Retinal pigment epithelial cell (primary cell): ENCODE measurements around the gene USP38.

Experiments
- DNase-seq: peaks from one replicate; pipeline ENCODE4 v3.0.0-alpha.2; 2010; ENCODE audit warnings: low read depth
- H3K4me3 ChIP-seq: 2 replicates; pipeline ENCODE4 v1.5.1; 2011; ENCODE audit warnings: mild to moderate bottlenecking, low read length, control low read depth, moderate library complexity
- TF ChIP-seq, protein P1 (sequence below): conservative IDR thresholded peaks from 2 replicates; pipeline ENCODE4 v1.5.1; 2011; ENCODE audit warnings: low read depth, low read length, control low read depth, inconsistent platforms

USP38 gene

DNA sequence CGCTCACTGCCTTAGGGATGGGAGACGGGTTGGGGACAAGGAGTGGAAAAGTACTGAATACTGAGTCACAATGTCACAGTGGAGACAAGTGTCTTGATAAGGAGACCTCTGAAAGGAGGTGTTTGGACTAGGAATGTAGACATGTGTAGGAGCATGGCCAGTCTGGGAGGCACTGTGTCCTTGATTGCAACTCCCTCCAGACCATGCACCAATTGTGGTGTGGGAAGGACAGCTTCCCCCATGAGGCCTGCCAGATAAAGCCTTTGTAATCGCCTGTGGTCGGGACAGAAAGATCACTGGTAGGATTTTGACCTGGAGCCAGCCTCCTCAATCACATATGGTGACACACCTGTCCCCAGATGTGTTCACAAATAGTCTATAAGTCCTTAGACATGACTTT, 64.1 kb downstream of the USP38 start:
- TF ChIP-seq, protein P1, sequence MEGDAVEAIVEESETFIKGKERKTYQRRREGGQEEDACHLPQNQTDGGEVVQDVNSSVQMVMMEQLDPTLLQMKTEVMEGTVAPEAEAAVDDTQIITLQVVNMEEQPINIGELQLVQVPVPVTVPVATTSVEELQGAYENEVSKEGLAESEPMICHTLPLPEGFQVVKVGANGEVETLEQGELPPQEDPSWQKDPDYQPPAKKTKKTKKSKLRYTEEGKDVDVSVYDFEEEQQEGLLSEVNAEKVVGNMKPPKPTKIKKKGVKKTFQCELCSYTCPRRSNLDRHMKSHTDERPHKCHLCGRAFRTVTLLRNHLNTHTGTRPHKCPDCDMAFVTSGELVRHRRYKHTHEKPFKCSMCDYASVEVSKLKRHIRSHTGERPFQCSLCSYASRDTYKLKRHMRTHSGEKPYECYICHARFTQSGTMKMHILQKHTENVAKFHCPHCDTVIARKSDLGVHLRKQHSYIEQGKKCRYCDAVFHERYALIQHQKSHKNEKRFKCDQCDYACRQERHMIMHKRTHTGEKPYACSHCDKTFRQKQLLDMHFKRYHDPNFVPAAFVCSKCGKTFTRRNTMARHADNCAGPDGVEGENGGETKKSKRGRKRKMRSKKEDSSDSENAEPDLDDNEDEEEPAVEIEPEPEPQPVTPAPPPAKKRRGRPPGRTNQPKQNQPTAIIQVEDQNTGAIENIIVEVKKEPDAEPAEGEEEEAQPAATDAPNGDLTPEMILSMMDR, result no peak
- H3K4me3 ChIP-seq, result no peak overlapping the region
- DNase-seq, result no peak

DNA sequence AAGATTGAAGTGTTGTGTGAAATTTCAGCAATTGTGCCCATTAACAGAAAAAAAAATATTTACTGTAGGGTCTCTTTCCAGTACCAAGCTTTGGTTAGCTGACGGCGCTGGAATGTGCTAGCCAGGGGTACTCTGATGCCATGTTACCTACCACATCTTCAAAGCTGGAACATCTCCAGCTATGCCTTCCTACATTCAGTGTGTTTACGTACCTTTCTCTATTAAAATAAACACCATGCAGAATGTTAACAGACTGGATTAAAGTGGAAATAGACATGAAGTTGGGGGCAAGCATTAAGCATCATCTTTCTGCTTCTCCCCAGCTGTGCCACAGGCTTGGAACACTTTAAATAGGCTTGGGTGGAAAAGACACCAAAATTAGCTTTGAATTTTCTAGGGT, 65.9 kb downstream of the USP38 start:
- DNase-seq, result no peak
- TF ChIP-seq, protein P1, result no peak
- no peak overlapping the region for H3K4me3 ChIP-seq

DNA sequence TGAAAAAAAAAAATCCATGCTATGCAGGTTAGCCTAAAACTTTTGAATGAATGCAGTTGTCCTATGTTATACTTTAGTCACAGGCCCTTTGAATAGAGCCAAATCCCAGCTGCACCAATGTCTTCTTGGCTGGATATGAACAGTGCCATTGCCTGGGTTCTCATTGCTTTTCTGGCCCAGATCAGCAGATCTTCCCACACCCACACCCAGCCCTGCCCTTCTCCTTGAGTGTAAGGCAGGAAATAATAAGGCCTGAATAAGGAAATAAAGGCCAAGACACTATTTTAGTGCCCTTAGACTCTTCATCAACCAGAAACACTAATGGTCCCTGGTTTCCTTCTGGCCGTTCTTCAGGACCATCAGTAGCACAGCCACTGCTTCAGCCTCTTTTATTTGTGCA, 66.6 kb downstream of the USP38 start:
- no peak for DNase-seq
- TF ChIP-seq, protein P1, result no peak
- H3K4me3 ChIP-seq, result no peak overlapping the region

DNA sequence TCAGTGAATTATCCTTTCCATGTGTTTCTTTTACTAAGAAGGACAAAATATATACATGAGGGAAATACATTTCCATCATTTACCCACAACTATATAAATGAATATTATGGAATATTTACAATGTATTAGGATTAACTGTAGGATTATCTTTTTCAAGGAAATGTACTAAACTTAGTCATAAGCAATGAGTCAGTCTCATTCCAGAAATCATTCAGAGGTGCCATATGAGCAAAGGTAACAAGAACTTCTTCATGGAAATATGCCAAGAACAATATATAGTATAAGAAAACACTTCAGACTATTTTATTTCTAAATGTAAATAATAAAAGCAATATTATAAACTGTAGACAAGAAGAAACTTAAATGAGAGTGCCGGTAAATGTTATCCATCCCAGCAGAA, 67.1 kb downstream of the USP38 start:
- H3K4me3 ChIP-seq, result no peak overlapping the region
- TF ChIP-seq, protein P1, result no peak
- peak; percentile 46 for DNase-seq

DNA sequence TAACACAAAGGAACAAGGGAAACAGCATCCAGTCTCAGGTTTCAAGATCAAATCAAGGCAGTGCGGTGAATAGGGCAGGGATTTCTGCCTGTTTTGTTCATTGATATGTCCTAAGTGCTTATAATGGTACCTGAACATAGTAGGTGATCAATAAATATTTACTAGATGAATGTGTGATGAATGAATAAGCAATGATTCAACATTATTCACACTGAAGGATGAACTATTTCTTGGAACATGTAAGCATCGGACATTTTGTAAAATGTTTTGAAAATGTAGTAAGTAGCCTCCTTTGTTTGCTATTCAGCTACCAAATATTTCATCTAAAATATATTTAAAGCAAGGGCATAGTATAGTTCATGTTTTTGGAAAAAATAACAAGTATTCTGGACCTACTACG, 67.8 kb downstream of the USP38 start:
- H3K4me3 ChIP-seq, result no peak overlapping the region
- no peak for DNase-seq
- TF ChIP-seq, protein P1, result no peak

DNA sequence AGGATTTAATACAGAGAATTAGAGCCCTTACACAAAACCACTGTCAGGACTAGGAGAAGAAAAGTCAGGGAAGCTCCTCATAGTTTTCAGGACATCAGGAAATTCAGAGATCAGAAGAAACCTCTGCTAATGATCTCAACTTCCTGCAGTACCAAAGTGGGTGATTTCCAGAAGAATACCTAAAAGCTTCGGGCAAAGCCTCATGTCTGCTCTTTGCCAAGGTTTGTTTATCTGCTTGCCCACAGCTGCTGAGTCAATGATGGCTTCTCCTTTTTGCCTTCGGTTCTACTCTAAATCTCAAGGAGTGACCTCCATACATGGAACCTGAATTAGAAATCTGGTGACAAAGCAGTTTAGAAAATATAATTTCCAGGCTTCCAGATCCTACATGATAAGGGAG, 68.4 kb downstream of the USP38 start:
- TF ChIP-seq, protein P1, result no peak
- no peak for DNase-seq
- no peak overlapping the region for H3K4me3 ChIP-seq

DNA sequence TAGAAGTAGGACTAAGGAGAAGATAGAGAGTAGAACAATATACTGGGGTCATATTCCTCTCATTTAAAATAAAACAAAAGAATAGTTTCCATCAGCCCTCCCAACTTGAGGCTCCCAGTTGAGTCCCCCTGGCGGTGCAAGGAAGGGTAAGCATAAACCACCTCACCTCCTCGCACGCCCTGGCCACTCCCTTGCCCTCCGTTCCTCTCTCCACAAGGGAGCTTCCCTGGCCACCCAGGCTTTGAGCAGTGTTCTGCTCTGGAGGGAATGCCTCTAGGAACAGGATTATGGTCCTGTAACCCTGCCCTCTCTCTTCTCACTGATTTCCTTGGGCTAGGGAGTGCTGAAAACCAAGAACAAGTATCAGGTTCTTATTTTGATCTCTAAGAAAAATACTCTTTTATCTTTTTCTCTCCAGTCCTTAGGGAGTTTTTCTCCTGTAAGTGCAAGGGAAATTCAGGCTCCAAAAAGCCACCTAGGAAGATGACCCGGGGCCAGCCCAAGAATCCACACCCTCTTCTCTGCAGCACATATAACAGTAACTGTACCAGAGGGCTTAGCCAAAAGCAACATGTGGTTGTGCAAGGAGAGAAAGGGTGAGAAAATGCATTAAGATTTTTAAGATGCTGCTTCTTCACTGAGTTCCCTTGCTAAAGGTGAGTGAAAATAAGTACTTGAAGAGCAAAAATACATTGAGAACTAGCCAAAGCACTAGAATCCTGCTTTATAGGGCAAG, 69.9 kb downstream of the USP38 start:
- TF ChIP-seq, protein P1, result no peak
- DNase-seq, result no peak
- H3K4me3 ChIP-seq, result no peak overlapping the region
